Liver (tissue), 9 donors: ENCODE measurements around the gene RAD9A. TPM values are rescaled to one million over a fixed set of nuclear protein-coding genes. Genes with fewer than 3 reads are reported as not detected.

ENCODE experiments used
- DNase-seq: peaks from one replicate; pipeline ENCODE4 v3.0.0-alpha.2; 2017; ENCODE audit warnings: low spot score
- H3K27ac ChIP-seq, 2 donors: one replicate each; pipeline ENCODE4 v1.7.0; 2013; ENCODE audit warnings: inconsistent platforms in 2 of 2, low read length in 2 of 2, control low read depth in 1 of 2, low read depth in 1 of 2, mild to moderate bottlenecking in 1 of 2
- H3K27me3 ChIP-seq, 4 donors: one replicate each; pipeline versions ENCODE4 v1.6.1 to v1.7.0; 2013; ENCODE audit warnings: low read length in 3 of 4, inconsistent platforms in 1 of 4, mild to moderate bottlenecking in 1 of 4, moderate library complexity in 1 of 4; ENCODE audit not compliant: control insufficient read depth in 4 of 4, insufficient read depth in 4 of 4
- H3K36me3 ChIP-seq, 4 donors: one replicate each; pipeline versions ENCODE4 v1.6.1 to v1.7.0; 2013; ENCODE audit warnings: low read length in 3 of 4, mild to moderate bottlenecking in 3 of 4, low read depth in 1 of 4, moderate library complexity in 1 of 4; ENCODE audit not compliant: control insufficient read depth in 4 of 4, insufficient read depth in 3 of 4
- H3K4me1 ChIP-seq, 4 donors: one replicate each; pipeline versions ENCODE4 v1.6.1 to v1.7.0; 2013; ENCODE audit warnings: low read length in 3 of 4, mild to moderate bottlenecking in 3 of 4, moderate library complexity in 1 of 4; ENCODE audit not compliant: control insufficient read depth in 4 of 4, insufficient read depth in 4 of 4
- H3K4me3 ChIP-seq, 3 donors: one replicate each; pipeline versions ENCODE4 v1.6.1 to v1.7.0; 2013; ENCODE audit warnings: low read length in 3 of 3, control low read depth in 1 of 3, low read depth in 1 of 3, mild to moderate bottlenecking in 1 of 3
- H3K9ac ChIP-seq, 2 donors: one replicate each; pipeline ENCODE4 v1.7.0; 2013; ENCODE audit warnings: low read length in 2 of 2, mild to moderate bottlenecking in 2 of 2, moderate library complexity in 2 of 2, control low read depth in 1 of 2, low read depth in 1 of 2
- H3K9me3 ChIP-seq, 4 donors: one replicate each; pipeline versions ENCODE4 v1.6.1 to v1.7.0; 2013; ENCODE audit warnings: low read length in 3 of 4; ENCODE audit not compliant: control insufficient read depth in 4 of 4
- EGR1 ChIP-seq, 2 donors: IDR thresholded peaks; 2 replicates each; pipeline ENCODE4 v1.6.1; 2016 to 2018; ENCODE audit warnings: antibody characterized with exemption in 2 of 2, low read depth in 2 of 2
- FOXA1 ChIP-seq: IDR thresholded peaks from 2 replicates; pipeline ENCODE4 v1.6.1; 2016; ENCODE audit warnings: antibody characterized with exemption
- GABPA ChIP-seq, 2 donors: IDR thresholded peaks in 1 of 2; conservative IDR thresholded peaks in 1 of 2; 2 replicates each; pipeline ENCODE4 v1.6.1; 2016; ENCODE audit warnings: antibody characterized with exemption in 2 of 2, mild to moderate bottlenecking in 1 of 2, moderate library complexity in 1 of 2
- HNF4A ChIP-seq, 2 donors: conservative IDR thresholded peaks; 2 replicates each; pipeline ENCODE4 v1.6.1; 2016; ENCODE audit warnings: antibody characterized with exemption in 2 of 2, mild to moderate bottlenecking in 2 of 2
- JUND ChIP-seq, 2 donors: IDR thresholded peaks; 2 replicates each; pipeline ENCODE4 v1.6.1; 2016; ENCODE audit warnings: antibody characterized with exemption in 2 of 2
- RAD21 ChIP-seq, 2 donors: IDR thresholded peaks; 2 replicates each; pipeline ENCODE4 v1.6.1; 2016; ENCODE audit warnings: antibody characterized with exemption in 2 of 2, mild to moderate bottlenecking in 2 of 2
- RXRA ChIP-seq, 2 donors: IDR thresholded peaks; 2 replicates each; pipeline ENCODE4 v1.6.1; 2017 to 2018; ENCODE audit warnings: antibody characterized with exemption in 2 of 2, mild to moderate bottlenecking in 1 of 2
- SP1 ChIP-seq: IDR thresholded peaks from 2 replicates; pipeline ENCODE4 v1.6.1; 2018; ENCODE audit warnings: antibody characterized with exemption, mild to moderate bottlenecking
- TAF1 ChIP-seq: conservative IDR thresholded peaks from 2 replicates; pipeline ENCODE4 v1.6.1; 2016; ENCODE audit warnings: antibody characterized with exemption, mild to moderate bottlenecking
- YY1 ChIP-seq: IDR thresholded peaks from 2 replicates; pipeline ENCODE4 v1.6.1; 2016; ENCODE audit warnings: antibody characterized with exemption, mild to moderate bottlenecking
- WGBS: extraction: QIAGEN DNeasy Blood & Tissue Kit; methylation state at CpG from one replicate; pipeline ENCODE4 v1.1.7; 2013; 5-methylcytosine and 5-hydroxymethylcytosine counted together
- polyA plus RNA-seq, 2 donors: library from polyadenylated mRNA; stranded (reverse) in 1 of 2; unstranded in 1 of 2; fragments of 200-250 nt in 1 of 2; fragments of >200 nt in 1 of 2; fragmentation: Nextera tagmentation in 1 of 2; extraction: Ambion mirVana in 1 of 2; gene quantifications; one replicate each; pipeline versions ENCODE4 v1.2.1 to v1.2.3, GENCODE V29; 2013 to 2015
- total RNA-seq, 2 donors: library from RNA; depleted of rRNA; stranded (reverse); fragments of >200 nt; gene quantifications; one replicate each; pipeline ENCODE4 v1.2.3, GENCODE V29; 2014
- TF ChIP-seq, protein P1 (sequence below): fragments of 150-350 bp; IDR thresholded peaks from 2 replicates; pipeline ENCODE4 v1.5.1; 2017; ENCODE audit warnings: improper control_type of control experiment, low read depth, low read length; ENCODE audit not compliant: missing input control
- TF ChIP-seq, protein P2 (sequence below): IDR thresholded peaks from 2 replicates; pipeline ENCODE4 v1.6.1; 2016; ENCODE audit warnings: antibody characterized with exemption
- TF ChIP-seq, protein P3 (sequence below): IDR thresholded peaks from 2 replicates; pipeline ENCODE4 v1.6.1; 2016; ENCODE audit warnings: antibody characterized with exemption
- donor health status: healthy.
- donor health status: healthy.
- donor health status: healthy.
- donor health status: healthy.
- donor health status: healthy.

Gene RAD9A
- total and polyA plus RNA-seq, 4 donors, result 4.5 to 8.6 (median 5.6) TPM

DNA sequence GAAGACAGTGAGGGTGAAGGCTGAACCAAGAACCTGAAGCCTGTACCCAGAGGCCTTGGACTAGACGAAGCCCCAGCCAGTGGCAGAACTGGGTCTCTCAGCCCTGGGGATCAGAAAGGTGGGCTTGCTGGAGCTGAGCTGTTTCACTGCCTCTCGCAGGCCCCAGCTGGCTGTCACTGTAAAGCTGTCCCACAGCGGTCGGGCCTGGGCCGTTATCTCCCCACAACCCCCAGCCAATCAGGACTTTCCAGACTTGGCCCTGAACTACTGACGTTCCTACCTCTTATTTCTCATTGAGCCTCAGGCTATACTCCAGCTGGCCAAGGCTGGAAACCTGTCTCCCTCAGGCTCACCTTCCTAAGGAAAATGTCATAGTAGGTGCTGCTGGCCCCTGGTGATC lies 5.8 kb downstream of the RAD9A start:
- no peak overlapping the region for H3K27ac ChIP-seq
- WGBS, result 89% methylated on average over 6 of the region's 6 CpGs

DNA sequence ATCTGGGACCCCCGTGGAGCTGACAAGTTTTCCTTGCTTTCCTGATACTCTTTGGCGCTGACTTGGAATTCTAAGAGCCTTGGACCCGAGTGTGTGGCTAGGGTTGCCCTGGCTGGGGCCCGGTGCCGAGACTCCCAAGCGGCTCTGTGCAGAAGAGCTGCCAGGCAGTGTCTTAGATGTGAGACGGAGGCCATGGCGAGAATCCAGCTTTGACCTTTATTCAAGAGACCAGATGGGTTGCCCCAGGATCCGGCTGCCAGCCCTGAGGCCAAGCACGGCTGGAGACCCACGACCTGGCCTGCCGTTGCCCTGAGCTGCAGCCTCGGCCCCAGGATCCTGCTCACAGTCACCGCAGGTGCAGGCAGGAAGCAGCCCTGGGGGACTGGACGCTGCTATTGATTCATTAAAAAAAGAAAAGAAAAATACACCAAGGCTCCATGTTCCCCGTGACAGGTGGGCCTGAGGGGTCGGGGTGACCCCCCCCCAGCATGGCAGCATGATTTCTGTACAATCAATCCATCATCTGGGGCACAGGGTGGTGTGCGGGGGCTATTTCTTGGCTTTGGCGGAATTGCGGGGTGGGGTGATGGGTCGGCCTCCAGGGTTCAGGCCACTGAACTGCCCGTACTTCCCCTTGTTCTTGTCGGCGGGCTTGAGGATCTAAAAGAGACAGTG lies 6.3 kb downstream of the RAD9A start:
- no peak for TF ChIP-seq HNF4A (conservative IDR thresholded peaks at IDR 0.05)
- TF ChIP-seq SP1, result no peak
- TF ChIP-seq, protein P1, sequence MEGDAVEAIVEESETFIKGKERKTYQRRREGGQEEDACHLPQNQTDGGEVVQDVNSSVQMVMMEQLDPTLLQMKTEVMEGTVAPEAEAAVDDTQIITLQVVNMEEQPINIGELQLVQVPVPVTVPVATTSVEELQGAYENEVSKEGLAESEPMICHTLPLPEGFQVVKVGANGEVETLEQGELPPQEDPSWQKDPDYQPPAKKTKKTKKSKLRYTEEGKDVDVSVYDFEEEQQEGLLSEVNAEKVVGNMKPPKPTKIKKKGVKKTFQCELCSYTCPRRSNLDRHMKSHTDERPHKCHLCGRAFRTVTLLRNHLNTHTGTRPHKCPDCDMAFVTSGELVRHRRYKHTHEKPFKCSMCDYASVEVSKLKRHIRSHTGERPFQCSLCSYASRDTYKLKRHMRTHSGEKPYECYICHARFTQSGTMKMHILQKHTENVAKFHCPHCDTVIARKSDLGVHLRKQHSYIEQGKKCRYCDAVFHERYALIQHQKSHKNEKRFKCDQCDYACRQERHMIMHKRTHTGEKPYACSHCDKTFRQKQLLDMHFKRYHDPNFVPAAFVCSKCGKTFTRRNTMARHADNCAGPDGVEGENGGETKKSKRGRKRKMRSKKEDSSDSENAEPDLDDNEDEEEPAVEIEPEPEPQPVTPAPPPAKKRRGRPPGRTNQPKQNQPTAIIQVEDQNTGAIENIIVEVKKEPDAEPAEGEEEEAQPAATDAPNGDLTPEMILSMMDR, result no peak
- TF ChIP-seq, protein P2, sequence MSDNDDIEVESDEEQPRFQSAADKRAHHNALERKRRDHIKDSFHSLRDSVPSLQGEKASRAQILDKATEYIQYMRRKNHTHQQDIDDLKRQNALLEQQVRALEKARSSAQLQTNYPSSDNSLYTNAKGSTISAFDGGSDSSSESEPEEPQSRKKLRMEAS, result no peak
- TF ChIP-seq RAD21 (IDR thresholded peaks at IDR 0.05), result no peak
- TF ChIP-seq EGR1 (IDR thresholded peaks at IDR 0.05; ENCODE audit: low read depth in 2 of 2), result no peak
- Histone ChIP-seq H3K4me3 (no peak overlapping the region), H3K27me3 (no peaks in the 10 kb centered on the region), H3K9ac (no peak overlapping the region), H3K4me1 (peaks cover 10 to 35% (median 19%) of the 10 kb centered on the region in 4 donors), H3K27ac (no peak overlapping the region), H3K9me3 (no peaks in the 10 kb centered on the region), H3K36me3 (peaks cover 20 to 36% (median 22%) of the 10 kb centered on the region in 4 donors)
- 88% methylated on average over 24 of the region's 24 CpGs for WGBS
- no peak for DNase-seq

More for the DNA sequence above, 5.8 kb downstream of the RAD9A start:
- peaks cover 8 to 37% (median 21%) of the 10 kb centered on the region in 4 donors for H3K4me1 ChIP-seq
- no peaks in the 10 kb centered on the region for H3K27me3 ChIP-seq
- H3K36me3 ChIP-seq, result peaks cover 20 to 36% (median 22%) of the 10 kb centered on the region in 4 donors
- TF ChIP-seq EGR1 (IDR thresholded peaks at IDR 0.05; ENCODE audit: low read depth in 2 of 2), result no peak
- TF ChIP-seq JUND (IDR thresholded peaks at IDR 0.05), result no peak
- TF ChIP-seq RXRA (IDR thresholded peaks at IDR 0.05), result no peak
- TF ChIP-seq GABPA (IDR thresholded peaks at IDR 0.05 in 1 of 2, conservative IDR thresholded peaks at IDR 0.05 in 1 of 2), result no peak
- TF ChIP-seq TAF1, result no peak
- TF ChIP-seq, protein P3, sequence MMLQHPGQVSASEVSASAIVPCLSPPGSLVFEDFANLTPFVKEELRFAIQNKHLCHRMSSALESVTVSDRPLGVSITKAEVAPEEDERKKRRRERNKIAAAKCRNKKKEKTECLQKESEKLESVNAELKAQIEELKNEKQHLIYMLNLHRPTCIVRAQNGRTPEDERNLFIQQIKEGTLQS, result no peak
- DNase-seq, result no peak
- H3K9me3 ChIP-seq, result no peaks in the 10 kb centered on the region
- no peak overlapping the region for H3K9ac ChIP-seq
- no peak overlapping the region for H3K4me3 ChIP-seq

DNA sequence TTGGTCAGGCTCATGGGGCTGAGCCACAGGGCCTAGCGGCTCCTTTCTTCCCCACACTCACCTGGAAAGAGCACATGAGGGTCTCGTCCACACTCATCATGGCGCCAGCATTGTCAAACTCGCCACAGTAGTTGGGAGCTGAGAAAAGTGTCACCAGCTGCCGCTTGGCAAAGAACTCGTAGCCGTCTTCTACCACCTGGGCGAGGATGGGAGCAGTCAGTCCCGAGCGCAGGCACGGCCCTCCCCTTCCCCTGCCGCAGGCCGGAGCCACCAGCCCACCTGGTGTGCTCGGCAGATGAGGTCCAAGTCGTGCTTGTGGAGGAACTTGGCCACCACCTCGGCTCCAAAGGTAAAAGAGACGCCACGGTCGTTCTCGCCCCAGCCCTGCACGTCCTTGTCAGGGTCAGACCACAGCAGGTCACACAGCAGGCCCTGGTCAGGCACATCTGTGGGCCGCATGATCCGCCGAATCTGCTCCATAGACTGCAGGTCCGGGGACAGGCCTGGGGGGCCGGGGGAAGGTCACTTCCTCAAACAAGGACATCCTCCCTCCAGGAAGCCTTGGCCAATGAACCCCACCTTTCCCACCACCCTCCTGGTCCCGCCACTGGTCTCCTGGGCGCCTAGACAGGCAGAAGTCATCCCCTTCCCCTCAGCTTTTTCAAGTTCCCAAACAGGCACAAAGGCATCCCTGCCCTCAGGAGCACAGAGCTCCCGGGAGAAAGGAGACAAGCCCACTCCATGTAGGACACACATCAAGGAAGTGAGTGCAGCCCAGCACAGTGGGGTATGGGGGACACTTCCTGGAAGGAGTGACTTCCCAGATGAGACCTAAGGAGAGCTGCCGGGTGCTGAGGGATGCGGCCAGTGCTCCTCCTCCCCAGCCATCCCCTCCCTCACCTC lies 7.1 kb downstream of the RAD9A start:
- 90% methylated on average over 31 of the region's 31 CpGs for WGBS
- H3K9ac ChIP-seq, result no peak overlapping the region
- TF ChIP-seq, protein P1, result no peak
- TF ChIP-seq, protein P2, result no peak
- no peak for TF ChIP-seq GABPA (IDR thresholded peaks at IDR 0.05 in 1 of 2, conservative IDR thresholded peaks at IDR 0.05 in 1 of 2)
- TF ChIP-seq RAD21 (IDR thresholded peaks at IDR 0.05), result no peak
- no peak for TF ChIP-seq YY1
- TF ChIP-seq JUND (IDR thresholded peaks at IDR 0.05), result no peak
- no peak for TF ChIP-seq RXRA (IDR thresholded peaks at IDR 0.05)
- TF ChIP-seq SP1, result no peak
- no peak for TF ChIP-seq TAF1
- TF ChIP-seq FOXA1, result no peak
- TF ChIP-seq HNF4A (conservative IDR thresholded peaks at IDR 0.05), result no peak
- TF ChIP-seq EGR1 (IDR thresholded peaks at IDR 0.05; ENCODE audit: low read depth in 2 of 2), result no peak
- TF ChIP-seq, protein P3, result no peak

More for the DNA sequence above, 7.1 kb downstream of the RAD9A start:
- Histone ChIP-seq H3K4me3 (no peak overlapping the region), H3K9me3 (no peaks in the 10 kb centered on the region), H3K36me3 (peaks cover 20 to 36% (median 22%) of the 10 kb centered on the region in 4 donors), H3K27ac (no peak overlapping the region), H3K27me3 (no peaks in the 10 kb centered on the region), H3K4me1 (peaks cover 11 to 29% (median 19%) of the 10 kb centered on the region in 4 donors)
- DNase-seq, result no peak
